Neural crest cell (in vitro differentiated cells): ENCODE results near the gene HNRNPH2. TPM values are rescaled to one million over a fixed set of nuclear protein-coding genes. Genes with fewer than 3 reads are reported as not detected.

Experiments used
- DNase-seq: peaks from one replicate; pipeline ENCODE4 v3.0.0; 2021; ENCODE audit warnings: low read depth, mixed read lengths, low spot score
- H3K27ac Mint-ChIP-seq: one replicate; pipeline ENCODE4 v1.8.0; 2021; ENCODE audit warnings: mild to moderate bottlenecking, mixed read lengths; ENCODE audit not compliant: unreplicated experiment
- H3K27me3 Mint-ChIP-seq: 2 replicates; pipeline ENCODE4 v1.8.0; 2021; ENCODE audit warnings: low read depth, mild to moderate bottlenecking, mixed read lengths
- H3K36me3 Mint-ChIP-seq: 2 replicates; pipeline ENCODE4 v1.8.0; 2021; ENCODE audit warnings: low read depth, mild to moderate bottlenecking, mixed read lengths
- H3K4me1 Mint-ChIP-seq: 2 replicates; pipeline ENCODE4 v1.8.0; 2021; ENCODE audit warnings: mixed read lengths
- H3K4me3 Mint-ChIP-seq: one replicate; pipeline ENCODE4 v1.8.0; 2021; ENCODE audit warnings: mild to moderate bottlenecking, mixed read lengths
- H3K9me3 Mint-ChIP-seq: 2 replicates; pipeline ENCODE4 v1.8.0; 2021; ENCODE audit warnings: mixed read lengths
- CTCF ChIP-seq: fragments of 200-600 bp; sonication (generic); conservative IDR thresholded peaks from 2 replicates; pipeline ENCODE4 v1.5.0; 2021; ENCODE audit warnings: antibody characterized with exemption, mild to moderate bottlenecking
- total RNA-seq: library from RNA; stranded (reverse); gene quantifications from 2 replicates; pipeline ENCODE4 v1.2.1, GENCODE V29; 2021

The HNRNPH2 gene
- total RNA-seq, 1 donor from 2014 or later = 73.3 TPM

- H3K4me3 Mint-ChIP-seq = no peak overlapping the region
- H3K27me3 Mint-ChIP-seq = no peaks in the 10 kb centered on the region
- H3K36me3 Mint-ChIP-seq = peaks cover 35% of the 10 kb centered on the region
- TF ChIP-seq CTCF = no peak
- peaks cover 10% of the 10 kb centered on the region for H3K9me3 Mint-ChIP-seq
- DNase-seq = no peak
- H3K27ac Mint-ChIP-seq = no peak overlapping the region
- H3K4me1 Mint-ChIP-seq = no peaks in the 10 kb centered on the region
Measured at GRCh38 chrX:101430457-101431078, 22.5 kb downstream of the HNRNPH2 start.

GRCh38 chrX:101442085-101442484 lies 34.1 kb downstream of the HNRNPH2 start:
- no peak for TF ChIP-seq CTCF
- H3K36me3 Mint-ChIP-seq = peaks cover 45% of the 10 kb centered on the region
- peaks cover 8% of the 10 kb centered on the region for H3K9me3 Mint-ChIP-seq

GRCh38 chrX:101449279-101449678 lies 41.3 kb downstream of the HNRNPH2 start:
- DNase-seq = no peak
- no peak overlapping the region for H3K27ac Mint-ChIP-seq
- peaks cover 14% of the 10 kb centered on the region for H3K9me3 Mint-ChIP-seq
- TF ChIP-seq CTCF = no peak
- H3K27me3 Mint-ChIP-seq = no peaks in the 10 kb centered on the region
- H3K4me3 Mint-ChIP-seq = no peak overlapping the region
- H3K4me1 Mint-ChIP-seq = no peaks in the 10 kb centered on the region
- H3K36me3 Mint-ChIP-seq = peaks cover 24% of the 10 kb centered on the region

More at GRCh38 chrX:101442085-101442484, 34.1 kb downstream of the HNRNPH2 start:
- H3K4me3 Mint-ChIP-seq = no peak overlapping the region
- no peaks in the 10 kb centered on the region for H3K4me1 Mint-ChIP-seq
- no peak for DNase-seq
- no peaks in the 10 kb centered on the region for H3K27me3 Mint-ChIP-seq
- H3K27ac Mint-ChIP-seq = no peak overlapping the region

GRCh38 chrX:101450085-101450484 lies 42.1 kb downstream of the HNRNPH2 start:
- Mint-ChIP-seq H3K36me3 (peaks cover 25% of the 10 kb centered on the region), H3K27ac (no peak overlapping the region), H3K4me1 (no peaks in the 10 kb centered on the region), H3K9me3 (peaks cover 11% of the 10 kb centered on the region), H3K27me3 (no peaks in the 10 kb centered on the region), H3K4me3 (no peak overlapping the region)
- no peak for DNase-seq
- TF ChIP-seq CTCF = no peak

- H3K9me3 Mint-ChIP-seq = peaks cover 11% of the 10 kb centered on the region
- no peak for TF ChIP-seq CTCF
- no peak overlapping the region for H3K27ac Mint-ChIP-seq
- H3K4me1 Mint-ChIP-seq = no peaks in the 10 kb centered on the region
- no peak overlapping the region for H3K4me3 Mint-ChIP-seq
- no peak for DNase-seq
- H3K27me3 Mint-ChIP-seq = no peaks in the 10 kb centered on the region
- H3K36me3 Mint-ChIP-seq = peaks cover 29% of the 10 kb centered on the region
Measured at GRCh38 chrX:101450961-101451360, 42.9 kb downstream of the HNRNPH2 start.
